Erythroblast (primary cell): ENCODE results near the gene ATCAY.

ENCODE experiments used
- GATA1 ChIP-seq: IDR thresholded peaks from 2 replicates; pipeline ENCODE4 v1.6.1; 2011; ENCODE audit warnings: low read depth, mild to moderate bottlenecking, control low read depth, low read length, moderate library complexity
- POLR2A ChIP-seq: IDR thresholded peaks from 2 replicates; pipeline ENCODE4 v1.6.1; 2011; ENCODE audit warnings: mild to moderate bottlenecking, low read length

GRCh38 chr19:3923912-3924311 is 43.4 kb downstream of the ATCAY start:
- TF ChIP-seq POLR2A (no peak), GATA1 (no peak)
